Fibroblast of pulmonary artery (primary cell): ENCODE results near the gene A4GALT.

Experiments
- DNase-seq: peaks from one replicate; pipeline ENCODE4 v3.0.0-alpha.2; 2010; ENCODE audit warnings: low read depth
- H3K4me3 ChIP-seq: replicated peaks from 2 replicates; pipeline ENCODE4 v1.5.1; 2011; ENCODE audit warnings: low read depth, mild to moderate bottlenecking, control low read depth, low read length, moderate library complexity
- TF ChIP-seq, protein P1 (sequence below): IDR thresholded peaks from 2 replicates; pipeline ENCODE4 v1.5.1; 2011; ENCODE audit warnings: mild to moderate bottlenecking, control low read depth, low read length, inconsistent platforms; ENCODE audit errors: missing control alignments

A4GALT gene

DNA sequence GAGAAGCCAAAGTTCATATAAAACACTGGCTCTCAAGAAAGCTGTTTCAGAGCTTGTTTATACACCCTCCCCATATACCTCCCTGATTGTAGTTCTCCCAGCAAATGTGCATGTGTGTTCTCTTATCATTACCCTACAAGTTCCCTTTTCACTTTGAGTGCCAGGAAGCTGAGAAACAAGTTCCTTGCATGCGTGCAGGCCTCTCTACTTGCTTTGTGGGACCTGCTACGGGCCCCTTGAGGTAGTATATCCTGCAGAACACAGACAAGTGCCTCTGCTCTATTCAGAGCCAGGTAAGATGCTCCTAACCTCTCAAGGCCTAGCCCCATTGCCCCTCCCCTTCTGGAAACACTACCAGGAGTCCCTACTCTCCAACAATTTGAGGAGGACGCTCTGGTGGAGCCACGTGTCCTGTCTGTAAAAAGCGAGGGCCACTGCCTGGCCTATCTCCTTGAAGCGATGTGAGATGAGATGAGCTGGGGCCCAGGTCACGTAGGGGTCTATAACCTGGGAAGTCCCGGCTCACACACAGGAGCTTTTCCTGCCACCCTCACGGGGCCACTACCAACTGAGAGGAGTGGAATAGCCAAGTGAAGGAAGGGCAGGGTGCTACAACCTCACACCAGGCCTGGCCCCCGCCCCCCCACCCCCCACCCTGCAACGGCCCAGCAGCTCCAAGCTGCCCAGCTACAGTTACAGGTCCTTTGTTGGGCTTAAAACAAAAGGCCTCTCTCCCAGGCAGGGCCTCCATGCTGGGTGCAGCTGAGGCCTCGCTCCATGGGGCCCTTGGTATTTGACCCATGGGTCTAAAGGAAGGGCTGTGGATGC, 77.7 kb downstream of the A4GALT start:
- H3K4me3 ChIP-seq, result no peak overlapping the region
- TF ChIP-seq, protein P1, sequence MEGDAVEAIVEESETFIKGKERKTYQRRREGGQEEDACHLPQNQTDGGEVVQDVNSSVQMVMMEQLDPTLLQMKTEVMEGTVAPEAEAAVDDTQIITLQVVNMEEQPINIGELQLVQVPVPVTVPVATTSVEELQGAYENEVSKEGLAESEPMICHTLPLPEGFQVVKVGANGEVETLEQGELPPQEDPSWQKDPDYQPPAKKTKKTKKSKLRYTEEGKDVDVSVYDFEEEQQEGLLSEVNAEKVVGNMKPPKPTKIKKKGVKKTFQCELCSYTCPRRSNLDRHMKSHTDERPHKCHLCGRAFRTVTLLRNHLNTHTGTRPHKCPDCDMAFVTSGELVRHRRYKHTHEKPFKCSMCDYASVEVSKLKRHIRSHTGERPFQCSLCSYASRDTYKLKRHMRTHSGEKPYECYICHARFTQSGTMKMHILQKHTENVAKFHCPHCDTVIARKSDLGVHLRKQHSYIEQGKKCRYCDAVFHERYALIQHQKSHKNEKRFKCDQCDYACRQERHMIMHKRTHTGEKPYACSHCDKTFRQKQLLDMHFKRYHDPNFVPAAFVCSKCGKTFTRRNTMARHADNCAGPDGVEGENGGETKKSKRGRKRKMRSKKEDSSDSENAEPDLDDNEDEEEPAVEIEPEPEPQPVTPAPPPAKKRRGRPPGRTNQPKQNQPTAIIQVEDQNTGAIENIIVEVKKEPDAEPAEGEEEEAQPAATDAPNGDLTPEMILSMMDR, result no peak
- no peak for DNase-seq
